HG02623 (cell line): ENCODE data around the gene IFNL3.

Experiments
- ATAC-seq: cut with Tn5 transposase; IDR thresholded peaks from one replicate; pipeline ENCODE4 v1.9.1; 2021; ENCODE audit warnings: moderate library complexity; ENCODE audit not compliant: unreplicated experiment

Gene IFNL3

DNA sequence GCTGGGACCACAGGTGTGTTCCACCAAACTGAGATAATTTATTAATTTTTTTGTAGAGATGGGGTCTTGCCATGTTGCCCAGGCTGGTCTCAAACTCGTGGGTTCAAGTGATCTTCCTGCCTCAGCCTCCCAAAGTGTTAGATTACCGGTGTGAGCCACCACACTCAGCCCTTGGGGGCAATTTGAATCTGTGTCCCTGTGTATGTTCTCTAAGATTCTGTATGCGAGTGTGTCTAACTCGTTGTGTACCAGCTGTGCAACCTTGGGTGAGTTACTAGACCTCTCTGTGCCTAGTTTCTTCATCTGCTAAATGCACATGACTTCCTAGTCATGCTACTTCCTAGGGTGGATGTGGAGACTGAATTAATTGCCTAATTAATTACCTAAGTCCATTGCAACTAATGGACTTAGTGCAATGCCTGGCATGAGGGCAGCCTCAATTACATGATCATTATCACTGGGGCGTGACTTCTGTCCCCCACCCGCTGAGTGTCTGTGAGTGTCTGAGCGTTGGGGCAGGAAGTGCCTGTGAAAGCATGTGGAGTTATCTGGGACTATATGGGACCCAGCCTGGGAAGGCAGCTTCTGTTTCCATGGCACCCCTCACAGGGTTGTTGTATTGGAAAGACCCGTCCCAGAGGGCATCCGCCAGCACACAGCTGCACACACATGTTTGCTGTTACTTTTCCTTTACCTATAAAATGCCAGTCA is 49.8 kb downstream of the IFNL3 start:
- no peak for ATAC-seq

- no peak for ATAC-seq
Measured at GRCh38 chr19:39193803-39194202, 51.0 kb downstream of the IFNL3 start.
